Mucosa of descending colon (tissue), 3 donors: Measurements from ENCODE around the gene AOC3. TPM values are rescaled to one million over a fixed set of nuclear protein-coding genes. Genes with fewer than 3 reads are reported as not detected.
A peak's percentile ranks its signal among the peaks of the same experiment; 100 is the strongest.
"Not testable (repeated sequence)": the region's sequence is repeated elsewhere in the genome, so short reads cannot be mapped to it uniquely, and the experiment has no call there.

Source experiments
- ATAC-seq: fragments of 200-7000 bp; cut with Tn5 transposase; one replicate; pipeline ENCODE4 v1.9.1; 2020; ENCODE audit warnings: mild to moderate bottlenecking, moderate library complexity
- DNase-seq, 3 donors: peaks; one replicate each; pipeline ENCODE4 v3.0.0-alpha.2; 2020
- H3K36me3 ChIP-seq: fragments of 200-600 bp; one replicate; pipeline ENCODE4 v1.8.0; 2021; ENCODE audit warnings: low read depth, mild to moderate bottlenecking
- H3K4me1 ChIP-seq: fragments of 200-600 bp; one replicate; pipeline ENCODE4 v1.8.0; 2021; ENCODE audit warnings: low read depth, mild to moderate bottlenecking
- H3K4me3 ChIP-seq: fragments of 200-600 bp; one replicate; pipeline ENCODE4 v1.8.0; 2021; ENCODE audit warnings: mild to moderate bottlenecking
- H3K9me3 ChIP-seq: fragments of 200-600 bp; one replicate; pipeline ENCODE4 v1.8.0; 2021; ENCODE audit warnings: mild to moderate bottlenecking
- CTCF ChIP-seq: fragments of 200-600 bp; IDR thresholded peaks from one replicate; pipeline ENCODE4 v1.8.0; 2022; ENCODE audit warnings: antibody characterized with exemption, mild to moderate bottlenecking
- intact Hi-C, 2 donors: fragments of 100-400 bp; cut with DNase I in 1 of 2; cut with micrococcal nuclease in 1 of 2; formaldehyde crosslinking; loops; one replicate each; pipeline versions ENCODE4 v1.11.0 to v1.11.1; 2022; cut with DNase I, micrococcal nuclease
- total RNA-seq, 3 donors: library from RNA; stranded (reverse); fragmentation: NEBNext Ultra II Directional in 2 of 3; extraction: Animal tissue kit (Norgen Biotek cat#: 25700) in 2 of 3; gene quantifications; one replicate each; pipeline versions ENCODE4 v1.2.1 to v1.2.4, GENCODE V29; 2021 to 2023
- donor health status: DM: no; HTN: no; CAD: no; lungs with moderate emphysema.
- donor health status: DM: no; HTN: no; CAD: no.
- donor health status: DM: no; HTN: yes; CAD: no.

AOC3 gene
- total RNA-seq, 3 donors from 2014 or later: 10.6 to 175 (median 25.4) TPM

GRCh38 chr17:42849451-42850181, 1.4 kb upstream of the AOC3 start:
- H3K4me1 ChIP-seq: no peaks in the 10 kb centered on the region
- no peaks in the 10 kb centered on the region for H3K9me3 ChIP-seq
- DNase-seq (no peak), ATAC-seq (peak; percentile 11)
- intact Hi-C loops: no loop called here
- H3K36me3 ChIP-seq: no peaks in the 10 kb centered on the region
- TF ChIP-seq CTCF: no peak
- H3K4me3 ChIP-seq: no peak overlapping the region

- intact Hi-C loops, H3K4me1 ChIP-seq, H3K9me3 ChIP-seq, H3K36me3 ChIP-seq, H3K4me3 ChIP-seq: not testable (repeated sequence)
- ATAC-seq (peak; percentile 6), DNase-seq (peak in 1 of 3 donors; percentile 40)
Measured at GRCh38 chr17:42851371-42852240, 607 bp downstream of the AOC3 start.

GRCh38 chr17:42852351-42852750, 1.4 kb downstream of the AOC3 start:
- Histone ChIP-seq H3K4me3 (no peak overlapping the region), H3K4me1 (no peaks in the 10 kb centered on the region), H3K36me3 (no peaks in the 10 kb centered on the region), H3K9me3 (no peaks in the 10 kb centered on the region)
- intact Hi-C loops: no loop called here
- DNase-seq (peak in 1 of 3 donors; percentile 31), ATAC-seq (no peak)
- no peak for TF ChIP-seq CTCF

GRCh38 chr17:42853004-42853403, 2.0 kb downstream of the AOC3 start:
- H3K4me3 ChIP-seq: no peak overlapping the region
- no peaks in the 10 kb centered on the region for H3K36me3 ChIP-seq
- TF ChIP-seq CTCF: no peak
- ATAC-seq (peak; percentile 11), DNase-seq (peak in 1 of 3 donors; percentile 7)
- intact Hi-C loops: no loop called here
- no peaks in the 10 kb centered on the region for H3K4me1 ChIP-seq
- no peaks in the 10 kb centered on the region for H3K9me3 ChIP-seq

GRCh38 chr17:42853597-42853967, 2.6 kb downstream of the AOC3 start:
- intact Hi-C loops: no loop called here
- Histone ChIP-seq H3K9me3 (no peaks in the 10 kb centered on the region), H3K4me1 (no peaks in the 10 kb centered on the region), H3K4me3 (no peak overlapping the region), H3K36me3 (no peaks in the 10 kb centered on the region)
- DNase-seq (peak in 1 of 3 donors; percentile 19), ATAC-seq (peak; percentile 8)
- TF ChIP-seq CTCF: no peak
